ENCODE data around the gene FRMD3. TPM values are rescaled to one million over a fixed set of nuclear protein-coding genes. Genes with fewer than 3 reads are reported as not detected.

FRMD3 gene
- total RNA-seq, 4 donors from 2014 or later, result 15.9 to 28.6 (median 20.7) TPM

- WGBS, 2 donors, result 60 to 63% methylated on average over 2 of the region's 2 CpGs
- intact Hi-C loops (cut with DNase I), result no loop called here
- no peaks in the 10 kb centered on the region for H3K36me3 ChIP-seq
- no peak for TF ChIP-seq CTCF (IDR thresholded peaks at IDR 0.05)
- TF ChIP-seq POLR2A (IDR thresholded peaks at IDR 0.05), result no peak
- peak in 1 of 2 donors; percentile 17 for DNase-seq
- peaks cover 26 to 27% of the 10 kb centered on the region in 2 donors for H3K4me1 ChIP-seq
- no peaks in the 10 kb centered on the region for H3K27me3 ChIP-seq
- H3K27ac ChIP-seq, result peak overlapping the region; percentile 59 to 81 (median 72)
- H3K9me3 ChIP-seq, result no peaks in the 10 kb centered on the region
- H3K4me3 ChIP-seq (replicated peaks in 1 of 3), result no peak overlapping the region
These were observed 257.4 kb downstream of the FRMD3 start for GRCh38 chr9:83280790-83281189.

- no peak for DNase-seq
- 91 to 92% methylated on average over 5 of the region's 5 CpGs for WGBS, 2 donors
- no peaks in the 10 kb centered on the region for H3K27me3 ChIP-seq
- H3K4me3 ChIP-seq (replicated peaks in 1 of 3), result no peak overlapping the region
- no peak overlapping the region for H3K27ac ChIP-seq
- H3K9me3 ChIP-seq, result no peaks in the 10 kb centered on the region
- peaks cover 26 to 27% of the 10 kb centered on the region in 2 donors for H3K4me1 ChIP-seq
- intact Hi-C loops (cut with DNase I), result no loop called here
- TF ChIP-seq POLR2A (IDR thresholded peaks at IDR 0.05), result no peak
- TF ChIP-seq CTCF (IDR thresholded peaks at IDR 0.05), result no peak
- no peaks in the 10 kb centered on the region for H3K36me3 ChIP-seq
These were observed 257.9 kb downstream of the FRMD3 start for GRCh38 chr9:83280268-83280667.

- Histone ChIP-seq H3K4me3 (replicated peaks in 1 of 3) (no peak overlapping the region), H3K4me1 (peaks cover 0 to 12% of the 10 kb centered on the region in 2 donors), H3K27me3 (no peaks in the 10 kb centered on the region), H3K27ac (no peak overlapping the region), H3K36me3 (no peaks in the 10 kb centered on the region), H3K9me3 (no peaks in the 10 kb centered on the region)
- DNase-seq, result no peak
- 94 to 95% methylated on average over 5 of the region's 5 CpGs for WGBS, 2 donors
- TF ChIP-seq CTCF (IDR thresholded peaks at IDR 0.05) (no peak), POLR2A (IDR thresholded peaks at IDR 0.05) (no peak)
- intact Hi-C loops (cut with DNase I), result no loop called here
These were observed 263.4 kb downstream of the FRMD3 start for GRCh38 chr9:83274787-83275186.

GRCh38 chr9:83271665-83272071 lies 266.5 kb downstream of the FRMD3 start:
- Histone ChIP-seq H3K27ac (no peak overlapping the region), H3K36me3 (no peaks in the 10 kb centered on the region), H3K4me3 (replicated peaks in 1 of 3) (no peak overlapping the region), H3K27me3 (no peaks in the 10 kb centered on the region), H3K4me1 (peaks cover 5 to 16% of the 10 kb centered on the region in 2 donors), H3K9me3 (no peaks in the 10 kb centered on the region)
- no peak for TF ChIP-seq POLR2A (IDR thresholded peaks at IDR 0.05)
- no peak for TF ChIP-seq CTCF (IDR thresholded peaks at IDR 0.05)
- 70 to 74% methylated on average over 2 of the region's 2 CpGs for WGBS, 2 donors
- no peak for DNase-seq
- intact Hi-C loops (cut with DNase I), result no loop called here

- intact Hi-C loops (cut with DNase I), result no loop called here
- no peaks in the 10 kb centered on the region for H3K9me3 ChIP-seq
- no peaks in the 10 kb centered on the region for H3K27me3 ChIP-seq
- DNase-seq, result no peak
- TF ChIP-seq POLR2A (IDR thresholded peaks at IDR 0.05) (no peak), CTCF (IDR thresholded peaks at IDR 0.05) (no peak)
- WGBS, 2 donors, result 20 to 57% methylated on average over 3 of the region's 3 CpGs
- no peaks in the 10 kb centered on the region for H3K36me3 ChIP-seq
- no peak overlapping the region for H3K4me3 ChIP-seq (replicated peaks in 1 of 3)
- peaks cover 12 to 19% of the 10 kb centered on the region in 2 donors for H3K4me1 ChIP-seq
- H3K27ac ChIP-seq, result no peak overlapping the region
These were observed 268.1 kb downstream of the FRMD3 start for GRCh38 chr9:83270116-83270515.

Measured in thyroid gland (tissue), 4 donors.